ENCODE data around the gene SYNRG.

Gene SYNRG

DNA sequence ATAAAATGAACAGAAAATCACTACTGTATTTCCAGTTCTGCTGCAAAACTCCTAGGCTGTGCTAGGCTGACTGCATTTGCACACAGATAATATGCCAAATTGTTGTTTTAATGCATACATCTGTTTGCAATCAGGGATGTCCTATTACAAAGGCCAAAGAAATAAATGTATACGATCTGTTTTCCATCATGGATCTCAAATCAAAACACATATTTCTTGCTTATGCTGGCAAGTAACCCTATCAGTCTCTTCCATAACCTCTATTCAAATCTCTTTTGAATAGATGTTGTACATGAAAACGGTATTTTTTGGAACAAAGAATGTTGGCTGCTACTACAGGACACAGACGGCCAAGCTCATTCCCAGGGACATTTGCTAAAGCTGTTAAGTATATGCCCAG lies 62.9 kb downstream of the SYNRG start:
- TF ChIP-seq CTCF (IDR thresholded peaks at IDR 0.05; ENCODE audit: insufficient read depth, low read depth, low read length, missing control alignments), result no peak
- DNase-seq (ENCODE audit: low read depth), result no peak
- H3K4me3 ChIP-seq (ENCODE audit: low read length), result no peak overlapping the region

- no peak for DNase-seq (ENCODE audit: low read depth)
- TF ChIP-seq CTCF (IDR thresholded peaks at IDR 0.05; ENCODE audit: insufficient read depth, low read depth, low read length, missing control alignments), result no peak
- H3K4me3 ChIP-seq (ENCODE audit: low read length), result no peak overlapping the region
Observed at GRCh38 chr17:37545486-37545885, 63.7 kb downstream of the SYNRG start.

GRCh38 chr17:37543637-37544052 lies 65.6 kb downstream of the SYNRG start:
- H3K4me3 ChIP-seq (ENCODE audit: low read length), result no peak overlapping the region
- no peak for TF ChIP-seq CTCF (IDR thresholded peaks at IDR 0.05; ENCODE audit: insufficient read depth, low read depth, low read length, missing control alignments)
- no peak for DNase-seq (ENCODE audit: low read depth)

DNA sequence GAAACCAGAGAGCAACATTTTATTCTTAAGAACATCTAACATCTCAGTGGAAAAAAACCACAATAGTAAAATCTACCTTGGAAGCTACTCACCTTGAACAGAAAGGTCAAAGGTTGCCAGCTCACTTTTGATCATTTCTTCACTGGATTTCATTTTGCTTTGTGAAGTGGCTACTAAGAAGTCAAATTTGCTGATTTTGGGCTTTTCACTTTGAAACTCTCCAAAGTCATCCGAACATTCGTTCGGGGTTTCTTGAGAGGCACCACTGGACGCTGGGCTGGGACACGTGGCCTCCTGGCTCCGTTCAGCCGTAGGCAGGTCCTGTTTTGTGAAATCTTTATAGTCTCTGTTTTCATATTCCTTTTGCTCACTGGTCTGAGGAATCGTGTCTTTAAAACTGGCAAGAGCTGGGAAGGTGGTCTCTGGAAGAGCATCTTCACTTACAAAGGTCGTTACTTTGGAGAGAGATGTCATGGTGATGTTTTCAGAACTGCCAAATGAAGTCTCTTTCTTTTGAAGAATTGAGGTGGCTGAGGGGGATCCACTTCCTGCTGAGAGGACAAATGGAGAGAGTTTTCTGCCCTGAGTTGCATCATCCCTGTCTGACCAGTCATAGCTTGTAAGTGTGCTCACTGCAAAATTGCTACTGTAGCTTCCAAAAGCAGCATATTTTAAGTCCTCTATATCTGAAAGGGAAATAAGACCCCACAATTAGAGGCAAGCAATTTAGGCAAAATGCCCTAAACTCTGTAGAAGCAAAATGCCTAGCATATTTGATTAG lies 67.1 kb downstream of the SYNRG start:
- no peak for TF ChIP-seq CTCF (IDR thresholded peaks at IDR 0.05; ENCODE audit: insufficient read depth, low read depth, low read length, missing control alignments)
- H3K4me3 ChIP-seq (ENCODE audit: low read length), result no peak overlapping the region
- DNase-seq (ENCODE audit: low read depth), result peak; percentile 64

- no peak overlapping the region for H3K4me3 ChIP-seq (ENCODE audit: low read length)
- no peak for DNase-seq (ENCODE audit: low read depth)
- TF ChIP-seq CTCF (IDR thresholded peaks at IDR 0.05; ENCODE audit: insufficient read depth, low read depth, low read length, missing control alignments), result no peak
Observed at GRCh38 chr17:37538981-37539659, 70.1 kb downstream of the SYNRG start.

GRCh38 chr17:37535906-37536305 lies 73.3 kb downstream of the SYNRG start:
- no peak overlapping the region for H3K4me3 ChIP-seq (ENCODE audit: low read length)
- TF ChIP-seq CTCF (IDR thresholded peaks at IDR 0.05; ENCODE audit: insufficient read depth, low read depth, low read length, missing control alignments), result no peak
- no peak for DNase-seq (ENCODE audit: low read depth)
